HG03354 (cell line): ENCODE measurements around the gene ACYP1.

Source experiments
- ATAC-seq: cut with Tn5 transposase; IDR thresholded peaks from one replicate; pipeline ENCODE4 v1.9.1; 2021; ENCODE audit warnings: mild to moderate bottlenecking; ENCODE audit not compliant: unreplicated experiment, poor library complexity, severe bottlenecking

The ACYP1 gene

GRCh38 chr14:75044752-75045151, 19.1 kb downstream of the ACYP1 start:
- no peak for ATAC-seq

- no peak for ATAC-seq
These were observed 19.5 kb downstream of the ACYP1 start for GRCh38 chr14:75044322-75044721.

GRCh38 chr14:75042035-75042434, 21.8 kb downstream of the ACYP1 start:
- no peak for ATAC-seq

- ATAC-seq: no peak
These were observed 22.2 kb downstream of the ACYP1 start for GRCh38 chr14:75041613-75042012.

- no peak for ATAC-seq
These were observed 22.9 kb downstream of the ACYP1 start for GRCh38 chr14:75040959-75041358.

- no peak for ATAC-seq
These were observed 23.3 kb downstream of the ACYP1 start for GRCh38 chr14:75040507-75040906.

GRCh38 chr14:75032939-75033338, 30.9 kb downstream of the ACYP1 start:
- no peak for ATAC-seq

- no peak for ATAC-seq
These were observed 33.7 kb downstream of the ACYP1 start for GRCh38 chr14:75030147-75030546.

GRCh38 chr14:75025876-75026275, 37.9 kb downstream of the ACYP1 start:
- ATAC-seq: no peak

GRCh38 chr14:75025082-75025481, 38.7 kb downstream of the ACYP1 start:
- no peak for ATAC-seq

- no peak for ATAC-seq
These were observed 40.7 kb downstream of the ACYP1 start for GRCh38 chr14:75023108-75023507.

- ATAC-seq: no peak
These were observed 41.2 kb downstream of the ACYP1 start for GRCh38 chr14:75022655-75023054.

- no peak for ATAC-seq
These were observed 45.1 kb downstream of the ACYP1 start for GRCh38 chr14:75018694-75019093.

- no peak for ATAC-seq
These were observed 47.0 kb downstream of the ACYP1 start for GRCh38 chr14:75016815-75017214.

GRCh38 chr14:75015496-75015895, 48.3 kb downstream of the ACYP1 start:
- ATAC-seq: no peak

- no peak for ATAC-seq
These were observed 50.5 kb downstream of the ACYP1 start for GRCh38 chr14:75013290-75013689.

GRCh38 chr14:75011356-75011994, 52.3 kb downstream of the ACYP1 start:
- no peak for ATAC-seq

GRCh38 chr14:75010472-75011093, 53.2 kb downstream of the ACYP1 start:
- ATAC-seq: no peak

- ATAC-seq: no peak
These were observed 54.6 kb downstream of the ACYP1 start for GRCh38 chr14:75009176-75009575.

- no peak for ATAC-seq
These were observed 58.5 kb downstream of the ACYP1 start for GRCh38 chr14:75005357-75005756.

GRCh38 chr14:75003250-75004027, 60.4 kb downstream of the ACYP1 start:
- no peak for ATAC-seq
